Upper lobe of left lung (tissue), 4 donors: Measurements from ENCODE around the gene AAGAB.

Experiments used
- EP300 ChIP-seq, 4 donors: sonication (generic); formaldehyde crosslinking; IDR thresholded peaks; one replicate each; pipeline ENCODE4 v1.5.1; 2017; ENCODE audit warnings: antibody characterized with exemption in 4 of 4, control low read depth in 2 of 4
- POLR2A ChIP-seq, 4 donors: fragments of 450-650 bp; IDR thresholded peaks; one replicate each; pipeline ENCODE4 v1.5.1; 2016 to 2017; ENCODE audit warnings: antibody characterized with exemption in 4 of 4, mild to moderate bottlenecking in 2 of 4
- POLR2AphosphoS5 ChIP-seq, 2 donors: sonication (generic); formaldehyde crosslinking; IDR thresholded peaks; one replicate each; pipeline ENCODE4 v1.5.1; 2017; ENCODE audit warnings: antibody characterized with exemption in 2 of 2
- TF ChIP-seq, protein P1 (sequence below), 6 experiments: fragments of 450-650 bp in 4 of 6; fragments of 200-600 bp in 2 of 6; sonication (generic) in 2 of 6; IDR thresholded peaks; one replicate each; pipeline ENCODE4 v1.5.1; 2016 to 2019; ENCODE audit warnings: antibody characterized with exemption in 6 of 6

DNA sequence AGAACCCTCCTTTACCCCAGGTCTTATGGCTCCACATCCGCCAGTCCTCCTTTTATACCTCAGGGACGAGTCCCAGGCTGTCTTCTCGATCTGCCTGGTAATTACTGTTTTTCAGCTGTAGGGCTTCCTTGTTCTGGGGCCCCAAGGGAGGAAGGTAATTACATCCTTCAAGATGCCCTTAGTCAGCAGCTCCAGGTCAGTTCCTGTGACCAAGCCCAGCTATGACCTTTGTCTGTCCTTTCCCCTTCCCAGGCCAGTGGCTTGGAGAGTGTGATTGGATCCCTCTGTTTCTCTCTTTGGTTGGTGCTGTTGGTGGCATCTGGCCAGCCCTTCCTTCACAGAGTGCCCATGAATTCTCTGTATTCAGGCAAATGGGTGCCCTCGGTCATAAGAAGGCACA lies 92.6 kb downstream of the AAGAB start:
- TF ChIP-seq POLR2A (IDR thresholded peaks at IDR 0.05) (no peak), POLR2AphosphoS5 (IDR thresholded peaks at IDR 0.05) (no peak), EP300 (IDR thresholded peaks at IDR 0.05) (no peak)
- TF ChIP-seq, protein P1, sequence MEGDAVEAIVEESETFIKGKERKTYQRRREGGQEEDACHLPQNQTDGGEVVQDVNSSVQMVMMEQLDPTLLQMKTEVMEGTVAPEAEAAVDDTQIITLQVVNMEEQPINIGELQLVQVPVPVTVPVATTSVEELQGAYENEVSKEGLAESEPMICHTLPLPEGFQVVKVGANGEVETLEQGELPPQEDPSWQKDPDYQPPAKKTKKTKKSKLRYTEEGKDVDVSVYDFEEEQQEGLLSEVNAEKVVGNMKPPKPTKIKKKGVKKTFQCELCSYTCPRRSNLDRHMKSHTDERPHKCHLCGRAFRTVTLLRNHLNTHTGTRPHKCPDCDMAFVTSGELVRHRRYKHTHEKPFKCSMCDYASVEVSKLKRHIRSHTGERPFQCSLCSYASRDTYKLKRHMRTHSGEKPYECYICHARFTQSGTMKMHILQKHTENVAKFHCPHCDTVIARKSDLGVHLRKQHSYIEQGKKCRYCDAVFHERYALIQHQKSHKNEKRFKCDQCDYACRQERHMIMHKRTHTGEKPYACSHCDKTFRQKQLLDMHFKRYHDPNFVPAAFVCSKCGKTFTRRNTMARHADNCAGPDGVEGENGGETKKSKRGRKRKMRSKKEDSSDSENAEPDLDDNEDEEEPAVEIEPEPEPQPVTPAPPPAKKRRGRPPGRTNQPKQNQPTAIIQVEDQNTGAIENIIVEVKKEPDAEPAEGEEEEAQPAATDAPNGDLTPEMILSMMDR (IDR thresholded peaks at IDR 0.05), result no peak
